ENCODE measurements around the gene SLC35A4.

DNA sequence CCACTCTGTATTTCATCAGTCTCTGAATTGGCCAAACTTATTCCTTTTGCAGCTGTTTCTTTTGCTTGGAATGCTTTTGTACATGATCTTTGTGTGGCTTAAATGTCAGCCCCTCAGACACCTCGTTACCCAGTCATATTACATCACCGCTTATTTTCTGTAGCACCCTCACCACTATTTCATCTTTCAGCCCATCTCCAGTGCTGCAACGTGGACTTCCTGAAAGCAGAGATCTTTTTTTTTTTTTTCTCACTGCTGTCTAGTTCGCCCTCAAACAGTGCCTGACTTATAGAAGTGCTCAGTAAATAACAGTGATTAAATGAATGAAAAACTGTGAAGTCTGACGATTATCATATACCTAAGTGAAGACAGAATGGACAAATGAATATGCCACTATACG, 8.2 kb upstream of the SLC35A4 start:
- TF ChIP-seq EZH2 (IDR thresholded peaks at IDR 0.05; ENCODE audit: insufficient read depth, poor library complexity, severe bottlenecking) (no peak), EZH2phosphoT487 (IDR thresholded peaks at IDR 0.05; ENCODE audit: insufficient read depth, low read depth) (no peak)

Data from GM23248 (cell line).